ENCODE data around the gene ZNF175. TPM values are rescaled to one million over a fixed set of nuclear protein-coding genes. Genes with fewer than 3 reads are reported as not detected.
A peak's percentile ranks its signal among the peaks of the same experiment; 100 is the strongest.

ZNF175 gene
- 1 to 10 TPM; 2.1 to 5.0 (median 2.6) TPM for total RNA-seq

DNA sequence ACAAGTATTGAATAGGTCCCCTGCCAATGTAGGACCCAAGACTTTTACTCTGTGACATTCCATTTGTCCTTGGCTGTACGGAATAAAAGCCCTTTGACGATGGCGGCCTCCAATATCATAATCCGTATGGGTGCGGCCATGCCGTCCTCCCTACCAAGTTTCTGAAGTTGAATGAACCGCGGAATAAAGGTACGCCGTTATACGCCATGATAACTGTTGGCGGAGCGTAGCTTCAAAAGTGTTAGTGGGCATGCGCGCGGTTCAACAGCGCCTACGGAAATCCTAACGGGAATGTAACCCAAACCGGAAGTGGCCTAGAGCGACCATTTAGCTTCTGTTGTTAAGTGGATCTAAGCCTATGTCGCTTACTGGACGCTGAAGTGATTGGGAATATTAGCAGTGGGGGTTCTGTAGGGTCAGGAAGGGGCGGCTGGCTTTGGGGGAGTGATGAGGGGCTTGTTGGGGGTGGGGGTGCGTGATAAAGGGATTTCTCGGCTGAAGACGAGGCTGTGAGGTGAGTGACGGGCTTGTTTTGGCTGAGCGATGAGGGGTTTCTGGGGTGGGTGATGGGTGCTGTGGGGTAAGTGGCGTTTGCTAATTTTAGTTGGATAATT, at the start of gene ZNF175:
Gene ZNF175 (plus strand): TSS at position 322 of the 614 bp plus-strand sequence. CDS start 2,047 bp downstream, outside the sequence.
- intact Hi-C loops (cut with DNase I; ENCODE audit: low total_unique reads) (loop anchor here (1.0 to 10.0 kb wide), 5 partner anchors 23 to 463 kb away; partner anchors contain the start of genes C19orf84, CTU1 and ZNF649), in situ Hi-C loops (cut with MboI; ENCODE audit: low sequenced_read_pairs in 4 of 4) (no loop called here)
- H3K4me1 ChIP-seq, result peaks cover 13% of the 10 kb centered on the region in 2 donors
- peak within 1 kb of the TSS; percentile 66 to 94 (median 82) for H3K4me3 ChIP-seq
- peaks cover 0 to 27% of the 10 kb centered on the region in 2 donors for H3K36me3 ChIP-seq
- no peak for TF ChIP-seq POLR2A (IDR thresholded peaks at IDR 0.05)
- TF ChIP-seq, protein P1, sequence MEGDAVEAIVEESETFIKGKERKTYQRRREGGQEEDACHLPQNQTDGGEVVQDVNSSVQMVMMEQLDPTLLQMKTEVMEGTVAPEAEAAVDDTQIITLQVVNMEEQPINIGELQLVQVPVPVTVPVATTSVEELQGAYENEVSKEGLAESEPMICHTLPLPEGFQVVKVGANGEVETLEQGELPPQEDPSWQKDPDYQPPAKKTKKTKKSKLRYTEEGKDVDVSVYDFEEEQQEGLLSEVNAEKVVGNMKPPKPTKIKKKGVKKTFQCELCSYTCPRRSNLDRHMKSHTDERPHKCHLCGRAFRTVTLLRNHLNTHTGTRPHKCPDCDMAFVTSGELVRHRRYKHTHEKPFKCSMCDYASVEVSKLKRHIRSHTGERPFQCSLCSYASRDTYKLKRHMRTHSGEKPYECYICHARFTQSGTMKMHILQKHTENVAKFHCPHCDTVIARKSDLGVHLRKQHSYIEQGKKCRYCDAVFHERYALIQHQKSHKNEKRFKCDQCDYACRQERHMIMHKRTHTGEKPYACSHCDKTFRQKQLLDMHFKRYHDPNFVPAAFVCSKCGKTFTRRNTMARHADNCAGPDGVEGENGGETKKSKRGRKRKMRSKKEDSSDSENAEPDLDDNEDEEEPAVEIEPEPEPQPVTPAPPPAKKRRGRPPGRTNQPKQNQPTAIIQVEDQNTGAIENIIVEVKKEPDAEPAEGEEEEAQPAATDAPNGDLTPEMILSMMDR (IDR thresholded peaks at IDR 0.05 in 4 of 5, conservative IDR thresholded peaks at IDR 0.05 in 1 of 5), result no peak
- no peaks in the 10 kb centered on the region for H3K9me3 ChIP-seq
- H3K27ac ChIP-seq, result peak within 1 kb of the TSS; percentile 77 to 86 (median 82)
- DNase-seq (peak; percentile 90 to 96), ATAC-seq (peak; percentile 100)
- peaks cover 0 to 11% (median 0%) of the 10 kb centered on the region in 3 donors for H3K27me3 ChIP-seq

DNA sequence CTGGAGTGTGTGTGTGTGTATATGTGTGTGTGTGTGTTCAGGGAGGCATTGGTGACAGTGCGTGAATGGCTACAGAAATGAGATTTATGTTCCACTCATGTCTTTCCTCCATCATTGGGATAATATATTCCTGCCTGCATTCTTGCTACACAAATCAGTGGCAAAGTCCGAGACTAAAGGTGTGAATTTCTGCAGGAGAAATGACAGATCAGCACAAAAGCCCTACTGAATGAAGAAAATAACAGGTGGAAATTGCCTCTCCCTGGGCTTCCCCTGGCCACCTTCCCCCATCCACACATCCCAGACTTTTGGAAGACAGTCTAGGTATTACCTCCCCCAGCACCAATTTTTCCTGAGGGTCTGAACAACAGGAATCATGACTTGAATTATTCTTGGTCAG, 49.7 kb upstream of the ZNF175 start:
- Histone ChIP-seq H3K27ac (no peak overlapping the region), H3K27me3 (no peaks in the 10 kb centered on the region), H3K36me3 (no peaks in the 10 kb centered on the region), H3K4me3 (no peak overlapping the region), H3K4me1 (no peaks in the 10 kb centered on the region), H3K9me3 (peaks cover 0 to 3% (median 0%) of the 10 kb centered on the region in 3 donors)
- no peak for TF ChIP-seq POLR2A (IDR thresholded peaks at IDR 0.05)
- TF ChIP-seq, protein P1 (IDR thresholded peaks at IDR 0.05 in 4 of 5, conservative IDR thresholded peaks at IDR 0.05 in 1 of 5), result no peak
- ATAC-seq (no peak), DNase-seq (no peak)
- in situ Hi-C loops (cut with MboI; ENCODE audit: low sequenced_read_pairs in 4 of 4), result no loop called here
- intact Hi-C loops (cut with DNase I; ENCODE audit: low total_unique reads), result no loop called here

DNA sequence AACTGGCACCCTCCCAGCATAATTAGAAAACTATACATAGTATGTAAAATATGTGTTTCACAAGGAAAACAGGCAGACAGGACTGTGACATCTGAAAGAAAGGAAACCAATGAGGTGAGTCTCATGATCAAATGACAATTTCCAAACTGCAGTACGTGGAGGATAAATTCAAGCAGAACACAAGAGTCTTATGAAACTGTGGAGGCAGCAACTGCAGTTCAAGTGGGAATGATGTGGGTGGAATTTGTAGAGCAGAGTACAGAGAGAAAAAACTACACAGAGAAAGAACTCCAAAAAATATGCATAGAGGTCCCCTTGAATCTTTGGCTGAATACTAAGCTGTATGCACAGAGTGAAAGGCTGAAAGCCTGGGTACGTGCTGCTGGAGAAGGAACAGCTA, 49.3 kb upstream of the ZNF175 start:
- TF ChIP-seq POLR2A (IDR thresholded peaks at IDR 0.05), result no peak
- TF ChIP-seq, protein P1 (IDR thresholded peaks at IDR 0.05 in 4 of 5, conservative IDR thresholded peaks at IDR 0.05 in 1 of 5), result no peak
- no peak overlapping the region for H3K4me3 ChIP-seq
- no peaks in the 10 kb centered on the region for H3K27me3 ChIP-seq
- H3K36me3 ChIP-seq, result no peaks in the 10 kb centered on the region
- no peak for ATAC-seq
- no peak overlapping the region for H3K27ac ChIP-seq
- in situ Hi-C loops (cut with MboI; ENCODE audit: low sequenced_read_pairs in 4 of 4) (no loop called here), intact Hi-C loops (cut with DNase I; ENCODE audit: low total_unique reads) (no loop called here)
- no peak for DNase-seq
- peaks cover 0 to 3% (median 0%) of the 10 kb centered on the region in 3 donors for H3K9me3 ChIP-seq
- no peaks in the 10 kb centered on the region for H3K4me1 ChIP-seq

DNA sequence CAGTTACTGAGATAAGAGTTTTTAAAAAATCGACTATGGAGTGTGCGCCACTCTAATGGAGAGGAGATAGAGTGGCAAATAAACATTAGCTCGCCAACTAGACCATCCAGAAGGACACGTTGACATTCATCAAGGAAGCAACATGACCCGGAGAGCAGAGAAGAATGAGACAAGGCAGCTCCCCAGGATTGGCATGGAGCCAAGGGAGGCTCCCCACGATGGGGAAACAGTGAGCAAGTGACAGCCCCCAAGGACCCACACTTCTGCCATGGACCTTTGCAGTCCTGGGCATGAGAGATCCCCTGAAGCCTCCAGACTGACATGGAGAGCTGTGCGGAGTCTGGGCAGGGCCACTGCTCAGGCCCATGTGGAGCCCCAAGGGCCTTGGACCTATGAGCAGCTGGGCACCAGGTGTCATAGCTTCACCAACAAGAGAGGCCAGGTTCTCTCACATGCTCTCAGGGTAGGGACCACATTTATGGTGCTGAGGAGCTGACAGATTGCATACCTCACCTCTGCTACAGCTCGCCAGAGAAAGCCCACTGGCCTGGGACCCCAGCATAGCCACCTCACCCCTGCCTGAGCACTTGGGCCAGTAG, 46.3 kb upstream of the ZNF175 start:
- no peak overlapping the region for H3K4me3 ChIP-seq
- in situ Hi-C loops (cut with MboI; ENCODE audit: low sequenced_read_pairs in 4 of 4) (no loop called here), intact Hi-C loops (cut with DNase I; ENCODE audit: low total_unique reads) (no loop called here)
- no peaks in the 10 kb centered on the region for H3K9me3 ChIP-seq
- H3K27me3 ChIP-seq, result no peaks in the 10 kb centered on the region
- TF ChIP-seq, protein P1 (IDR thresholded peaks at IDR 0.05 in 4 of 5, conservative IDR thresholded peaks at IDR 0.05 in 1 of 5), result no peak
- no peak for TF ChIP-seq POLR2A (IDR thresholded peaks at IDR 0.05)
- DNase-seq, result no peak
- ATAC-seq, result no peak
- no peak overlapping the region for H3K27ac ChIP-seq
- H3K36me3 ChIP-seq, result no peaks in the 10 kb centered on the region
- no peaks in the 10 kb centered on the region for H3K4me1 ChIP-seq

Measured in gastrocnemius medialis (tissue), 4 donors.